ENCODE data around the gene TRAK2.

DNA sequence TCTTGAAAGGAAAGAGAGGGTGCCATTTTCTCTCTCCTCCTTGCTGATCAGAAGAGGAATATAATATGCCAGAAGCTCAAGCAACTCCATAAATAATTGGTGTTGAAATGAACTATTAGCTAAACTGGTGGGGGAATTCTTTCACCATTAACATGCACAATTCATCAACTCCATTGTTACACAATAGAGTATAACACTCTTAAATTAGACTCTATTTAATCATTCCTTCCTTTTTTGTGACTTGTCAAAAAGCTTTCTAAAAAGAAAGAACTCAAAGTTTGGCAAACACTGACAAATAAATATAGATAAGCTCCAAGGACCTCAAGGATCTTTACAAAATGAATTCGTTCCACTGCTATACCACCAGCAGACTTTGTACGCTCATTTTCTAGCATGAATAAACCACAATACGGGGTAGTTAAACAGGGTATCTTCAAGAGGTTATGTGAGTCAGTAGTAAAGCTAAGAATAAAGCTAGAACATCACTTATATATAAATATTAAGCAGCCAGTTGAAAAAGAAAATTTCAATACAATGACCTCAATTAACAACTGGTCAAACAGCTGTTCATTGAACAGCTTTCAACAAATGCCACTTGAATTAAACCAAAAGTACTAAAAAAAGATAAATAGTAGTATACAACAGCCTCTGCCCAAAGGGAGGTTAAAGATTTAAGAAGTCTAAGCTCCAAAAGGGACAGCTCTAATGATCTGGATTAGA lies 6.4 kb downstream of the TRAK2 start:
- TF ChIP-seq JUN (IDR thresholded peaks at IDR 0.05; ENCODE audit: borderline replicate concordance, insufficient read depth, insufficient read length, low read depth) (no peak), POLR2AphosphoS5 (IDR thresholded peaks at IDR 0.05; ENCODE audit: insufficient read depth, low read depth, low read length) (no peak), POLR2A (IDR thresholded peaks at IDR 0.05; ENCODE audit: low read depth, low read length) (no peak), EZH2 (IDR thresholded peaks at IDR 0.05; ENCODE audit: borderline replicate concordance, low read depth, low read length, severe bottlenecking) (no peak), GATA2 (IDR thresholded peaks at IDR 0.05; ENCODE audit: insufficient read depth, insufficient read length, low read depth, low read length) (no peak), MYC (IDR thresholded peaks at IDR 0.05; ENCODE audit: low read depth, low read length) (no peak), FOS (IDR thresholded peaks at IDR 0.05; ENCODE audit: borderline replicate concordance, insufficient read depth, low read length) (no peak)
- TF ChIP-seq, protein P1, sequence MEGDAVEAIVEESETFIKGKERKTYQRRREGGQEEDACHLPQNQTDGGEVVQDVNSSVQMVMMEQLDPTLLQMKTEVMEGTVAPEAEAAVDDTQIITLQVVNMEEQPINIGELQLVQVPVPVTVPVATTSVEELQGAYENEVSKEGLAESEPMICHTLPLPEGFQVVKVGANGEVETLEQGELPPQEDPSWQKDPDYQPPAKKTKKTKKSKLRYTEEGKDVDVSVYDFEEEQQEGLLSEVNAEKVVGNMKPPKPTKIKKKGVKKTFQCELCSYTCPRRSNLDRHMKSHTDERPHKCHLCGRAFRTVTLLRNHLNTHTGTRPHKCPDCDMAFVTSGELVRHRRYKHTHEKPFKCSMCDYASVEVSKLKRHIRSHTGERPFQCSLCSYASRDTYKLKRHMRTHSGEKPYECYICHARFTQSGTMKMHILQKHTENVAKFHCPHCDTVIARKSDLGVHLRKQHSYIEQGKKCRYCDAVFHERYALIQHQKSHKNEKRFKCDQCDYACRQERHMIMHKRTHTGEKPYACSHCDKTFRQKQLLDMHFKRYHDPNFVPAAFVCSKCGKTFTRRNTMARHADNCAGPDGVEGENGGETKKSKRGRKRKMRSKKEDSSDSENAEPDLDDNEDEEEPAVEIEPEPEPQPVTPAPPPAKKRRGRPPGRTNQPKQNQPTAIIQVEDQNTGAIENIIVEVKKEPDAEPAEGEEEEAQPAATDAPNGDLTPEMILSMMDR (IDR thresholded peaks at IDR 0.05; ENCODE audit: extremely low read depth in 1 of 2, insufficient read depth in 1 of 2, low read depth in 1 of 2, low read length in 2 of 2): no peak
- TF ChIP-seq, protein P2, sequence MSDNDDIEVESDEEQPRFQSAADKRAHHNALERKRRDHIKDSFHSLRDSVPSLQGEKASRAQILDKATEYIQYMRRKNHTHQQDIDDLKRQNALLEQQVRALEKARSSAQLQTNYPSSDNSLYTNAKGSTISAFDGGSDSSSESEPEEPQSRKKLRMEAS (IDR thresholded peaks at IDR 0.05; ENCODE audit: insufficient read depth, insufficient read length): no peak

All from endothelial cell of umbilical vein (primary cell).